Measurements from ENCODE around the gene ZSCAN5C.
"Not testable (repeated sequence)": the region's sequence is repeated elsewhere in the genome, so short reads cannot be mapped to it uniquely, and the experiment has no call there.

Gene ZSCAN5C

GRCh38 chr19:56199687-56200086 lies 2.4 kb upstream of the ZSCAN5C start:
- Histone ChIP-seq H2AFZ (ENCODE audit: low read length) (no peak overlapping the region), H3K27ac (ENCODE audit: low read depth, low read length, poor library complexity, severe bottlenecking) (no peak overlapping the region), H3K4me2 (ENCODE audit: low read length) (no peak overlapping the region), H3K9ac (ENCODE audit: low read length) (no peak overlapping the region), H3F3A (ENCODE audit: insufficient read depth, low read length) (no peaks in the 10 kb centered on the region), H3K36me3 (ENCODE audit: insufficient read depth, low read length) (no peaks in the 10 kb centered on the region), H4K20me1 (ENCODE audit: insufficient read depth, low read length) (no peaks in the 10 kb centered on the region), H3K27me3 (ENCODE audit: insufficient read depth, low read length) (no peaks in the 10 kb centered on the region), H3K4me1 (ENCODE audit: insufficient read depth, low read length, severe bottlenecking) (no peaks in the 10 kb centered on the region), H3K4me3 (ENCODE audit: low read depth, low read length, poor library complexity, severe bottlenecking) (no peak overlapping the region), H3K79me2 (ENCODE audit: insufficient read depth, low read length) (no peaks in the 10 kb centered on the region), H3K9me2 (ENCODE audit: low read depth, low read length) (no peaks in the 10 kb centered on the region), H3K9me3 (ENCODE audit: low read length) (no peaks in the 10 kb centered on the region)
- TF ChIP-seq EZH2 (IDR thresholded peaks at IDR 0.05; ENCODE audit: borderline replicate concordance, low read length) (no peak), CTCF (IDR thresholded peaks at IDR 0.05; ENCODE audit: low read length) (no peak)

DNA sequence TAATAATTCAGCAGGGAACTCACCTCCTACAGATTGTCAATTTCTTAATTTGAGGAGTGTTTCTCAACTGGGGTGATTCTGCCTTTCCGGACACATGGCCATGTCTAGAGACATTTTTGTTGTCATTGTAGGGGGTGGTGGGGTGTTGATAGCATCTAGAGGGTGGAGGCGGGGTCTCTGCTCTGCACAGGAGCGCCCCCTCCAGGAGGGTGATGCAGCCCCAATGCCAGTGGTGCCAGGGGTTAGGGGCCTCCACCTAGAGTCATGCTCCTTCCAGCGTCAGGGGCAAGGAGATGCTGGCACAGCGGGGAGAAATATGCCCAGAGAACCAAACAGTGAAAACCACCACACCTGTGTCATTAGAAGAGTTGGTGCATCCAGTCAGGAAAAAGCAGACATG lies 5.5 kb downstream of the ZSCAN5C start:
- H3K9ac ChIP-seq (ENCODE audit: low read length); H3K4me2 ChIP-seq (ENCODE audit: low read length): not testable (repeated sequence)
- TF ChIP-seq CTCF (IDR thresholded peaks at IDR 0.05; ENCODE audit: low read length) = peak; percentile 17; the same call in 1 of the 2 replicates

DNA sequence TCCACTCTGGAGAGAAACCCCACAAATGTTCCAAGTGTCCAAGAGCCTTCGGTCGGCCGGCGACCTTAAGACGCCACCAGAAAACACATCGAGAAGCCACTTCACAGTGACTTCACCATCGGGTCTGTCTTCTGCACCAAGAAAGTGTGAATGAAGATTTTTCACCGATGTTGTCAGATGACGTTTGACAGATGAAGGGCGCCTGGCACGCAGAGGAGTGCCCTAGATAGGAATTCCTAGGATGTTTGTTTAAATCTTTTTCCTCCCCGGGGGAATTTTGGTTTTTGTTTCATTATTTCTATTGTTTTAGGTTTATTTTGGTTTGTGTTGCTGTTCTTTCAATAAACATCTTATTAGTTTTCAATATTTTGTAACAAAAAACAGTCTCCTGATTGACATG lies 7.0 kb downstream of the ZSCAN5C start:
- Histone ChIP-seq H3K27me3 (ENCODE audit: insufficient read depth, low read length) (no peaks in the 10 kb centered on the region), H3K9me2 (ENCODE audit: low read depth, low read length) (no peaks in the 10 kb centered on the region), H3K4me2 (ENCODE audit: low read length) (no peak overlapping the region), H3K36me3 (ENCODE audit: insufficient read depth, low read length) (no peaks in the 10 kb centered on the region), H3K27ac (ENCODE audit: low read depth, low read length, poor library complexity, severe bottlenecking) (no peak overlapping the region), H3K4me1 (ENCODE audit: insufficient read depth, low read length, severe bottlenecking) (no peaks in the 10 kb centered on the region), H3K9ac (ENCODE audit: low read length) (no peak overlapping the region), H3K79me2 (ENCODE audit: insufficient read depth, low read length) (no peaks in the 10 kb centered on the region), H2AFZ (ENCODE audit: low read length) (no peak overlapping the region), H3F3A (ENCODE audit: insufficient read depth, low read length) (no peaks in the 10 kb centered on the region), H4K20me1 (ENCODE audit: insufficient read depth, low read length) (no peaks in the 10 kb centered on the region), H3K9me3 (ENCODE audit: low read length) (no peaks in the 10 kb centered on the region), H3K4me3 (ENCODE audit: low read depth, low read length, poor library complexity, severe bottlenecking) (no peak overlapping the region)
- no peak for TF ChIP-seq EZH2 (IDR thresholded peaks at IDR 0.05; ENCODE audit: borderline replicate concordance, low read length)
- TF ChIP-seq CTCF (IDR thresholded peaks at IDR 0.05; ENCODE audit: low read length) = no peak

More for the DNA sequence above, 5.5 kb downstream of the ZSCAN5C start:
- H3K27ac ChIP-seq (ENCODE audit: low read depth, low read length, poor library complexity, severe bottlenecking); H3K27me3 ChIP-seq (ENCODE audit: insufficient read depth, low read length); H3K79me2 ChIP-seq (ENCODE audit: insufficient read depth, low read length); H2AFZ ChIP-seq (ENCODE audit: low read length); H3K4me3 ChIP-seq (ENCODE audit: low read depth, low read length, poor library complexity, severe bottlenecking); H3K9me3 ChIP-seq (ENCODE audit: low read length); H3K9me2 ChIP-seq (ENCODE audit: low read depth, low read length); H3K36me3 ChIP-seq (ENCODE audit: insufficient read depth, low read length); H3F3A ChIP-seq (ENCODE audit: insufficient read depth, low read length); H3K4me1 ChIP-seq (ENCODE audit: insufficient read depth, low read length, severe bottlenecking); H4K20me1 ChIP-seq (ENCODE audit: insufficient read depth, low read length): not testable (repeated sequence)

DNA sequence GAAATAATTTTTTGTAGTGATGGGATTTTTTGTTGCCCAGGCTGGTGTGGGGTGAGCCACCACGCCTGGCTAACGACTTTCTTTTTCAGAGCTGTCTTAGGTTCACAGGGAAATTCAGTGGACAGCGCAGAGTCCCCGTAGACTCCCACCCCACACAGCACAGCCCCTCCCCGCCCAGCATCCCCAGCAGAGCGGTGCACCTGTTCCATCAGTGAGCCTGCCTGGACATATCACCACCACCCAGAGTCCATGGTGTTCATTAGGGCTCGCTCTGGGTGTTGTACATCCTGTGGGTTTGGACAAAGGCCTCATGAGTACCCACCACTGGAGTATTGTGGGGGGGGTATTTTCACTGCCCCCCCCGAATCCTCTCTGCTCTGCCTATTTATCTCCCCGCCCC lies 8.0 kb downstream of the ZSCAN5C start:
- not testable (repeated sequence) for H3K4me2 ChIP-seq (ENCODE audit: low read length); H3K9ac ChIP-seq (ENCODE audit: low read length); H4K20me1 ChIP-seq (ENCODE audit: insufficient read depth, low read length); H3K9me3 ChIP-seq (ENCODE audit: low read length); H3K27me3 ChIP-seq (ENCODE audit: insufficient read depth, low read length); H3K79me2 ChIP-seq (ENCODE audit: insufficient read depth, low read length); H2AFZ ChIP-seq (ENCODE audit: low read length); H3K36me3 ChIP-seq (ENCODE audit: insufficient read depth, low read length); H3K27ac ChIP-seq (ENCODE audit: low read depth, low read length, poor library complexity, severe bottlenecking); H3K9me2 ChIP-seq (ENCODE audit: low read depth, low read length); H3K4me3 ChIP-seq (ENCODE audit: low read depth, low read length, poor library complexity, severe bottlenecking); H3K4me1 ChIP-seq (ENCODE audit: insufficient read depth, low read length, severe bottlenecking); H3F3A ChIP-seq (ENCODE audit: insufficient read depth, low read length)
